B cell (primary cell): Measurements from ENCODE around the gene OR5AC2.

Experiments used
- EZH2 ChIP-seq: IDR thresholded peaks from 2 replicates; pipeline ENCODE4 v1.6.1; 2012; ENCODE audit warnings: borderline replicate concordance, low read depth, mild to moderate bottlenecking, moderate library complexity, low read length; ENCODE audit not compliant: insufficient read depth, poor library complexity, severe bottlenecking
- TF ChIP-seq, protein P1 (sequence below): fragments of 200-600 bp; IDR thresholded peaks from one replicate; pipeline ENCODE4 v1.8.0; 2022; ENCODE audit warnings: antibody characterized with exemption, mild to moderate bottlenecking

DNA sequence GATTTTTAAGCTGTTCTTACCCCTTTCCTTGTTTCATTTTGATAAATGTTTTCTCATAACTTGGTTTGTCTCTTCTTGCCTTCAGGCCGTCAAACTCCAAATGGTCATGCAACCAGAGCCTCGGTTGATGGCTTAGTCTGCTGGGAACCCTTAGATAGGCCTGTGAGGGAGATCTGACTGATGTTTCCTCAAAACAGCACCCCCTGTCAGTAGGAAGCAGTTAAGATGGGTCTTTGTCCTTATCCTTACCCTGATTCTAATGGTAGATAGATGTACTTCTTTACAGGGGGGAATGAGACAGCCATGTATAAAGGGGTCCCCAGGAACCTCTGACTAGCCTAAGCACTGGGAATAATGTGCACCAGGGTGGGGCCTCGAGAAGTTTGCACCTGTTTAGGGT is 27.3 kb downstream of the OR5AC2 start:
- TF ChIP-seq, protein P1, sequence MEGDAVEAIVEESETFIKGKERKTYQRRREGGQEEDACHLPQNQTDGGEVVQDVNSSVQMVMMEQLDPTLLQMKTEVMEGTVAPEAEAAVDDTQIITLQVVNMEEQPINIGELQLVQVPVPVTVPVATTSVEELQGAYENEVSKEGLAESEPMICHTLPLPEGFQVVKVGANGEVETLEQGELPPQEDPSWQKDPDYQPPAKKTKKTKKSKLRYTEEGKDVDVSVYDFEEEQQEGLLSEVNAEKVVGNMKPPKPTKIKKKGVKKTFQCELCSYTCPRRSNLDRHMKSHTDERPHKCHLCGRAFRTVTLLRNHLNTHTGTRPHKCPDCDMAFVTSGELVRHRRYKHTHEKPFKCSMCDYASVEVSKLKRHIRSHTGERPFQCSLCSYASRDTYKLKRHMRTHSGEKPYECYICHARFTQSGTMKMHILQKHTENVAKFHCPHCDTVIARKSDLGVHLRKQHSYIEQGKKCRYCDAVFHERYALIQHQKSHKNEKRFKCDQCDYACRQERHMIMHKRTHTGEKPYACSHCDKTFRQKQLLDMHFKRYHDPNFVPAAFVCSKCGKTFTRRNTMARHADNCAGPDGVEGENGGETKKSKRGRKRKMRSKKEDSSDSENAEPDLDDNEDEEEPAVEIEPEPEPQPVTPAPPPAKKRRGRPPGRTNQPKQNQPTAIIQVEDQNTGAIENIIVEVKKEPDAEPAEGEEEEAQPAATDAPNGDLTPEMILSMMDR: no peak
- no peak for TF ChIP-seq EZH2
